Keratinocyte (primary cell): ENCODE data around the gene EDDM13. TPM values are rescaled to one million over a fixed set of nuclear protein-coding genes. Genes with fewer than 3 reads are reported as not detected.

Experiments
- DNase-seq: peaks from one replicate; pipeline ENCODE4 v3.0.0-alpha.2; 2011; ENCODE audit warnings: low read depth, missing footprints, low spot score
- FAIRE-seq: peaks from 2 replicates; lab custom pipeline; 2011; peaks lifted over from hg19 to GRCh38; lab: Jason Lieb, UNC
- H2AFZ ChIP-seq: 2 replicates; pipeline ENCODE4 v1.6.0; 2012; ENCODE audit warnings: low read length, control low read depth, inconsistent platforms; ENCODE audit not compliant: control insufficient read depth
- H3K27ac ChIP-seq: 2 replicates; pipeline ENCODE4 v1.5.1; 2011; ENCODE audit warnings: low read length; ENCODE audit not compliant: control insufficient read depth, insufficient read depth
- H3K27me3 ChIP-seq: 3 replicates; pipeline ENCODE4 v1.6.0; 2011; ENCODE audit warnings: low read length; ENCODE audit not compliant: control insufficient read depth, insufficient read depth; ENCODE audit errors: extremely low read depth
- H3K36me3 ChIP-seq, 2 experiments: 2 replicates in 1 of 2; 3 replicates in 1 of 2; pipeline ENCODE4 v1.5.1; 2011; ENCODE audit warnings: low read length in 2 of 2, mild to moderate bottlenecking in 1 of 2; ENCODE audit not compliant: control insufficient read depth in 2 of 2, insufficient read depth in 2 of 2; ENCODE audit errors: extremely low read depth in 1 of 2
- H3K4me1 ChIP-seq: 3 replicates; pipeline ENCODE4 v1.5.1; 2011; ENCODE audit warnings: low read length; ENCODE audit not compliant: control insufficient read depth, insufficient read depth; ENCODE audit errors: extremely low read depth
- H3K4me2 ChIP-seq: 3 replicates; pipeline ENCODE4 v1.6.0; 2011; ENCODE audit warnings: low read depth, low read length; ENCODE audit not compliant: control insufficient read depth, insufficient read depth; ENCODE audit errors: extremely low read depth
- H3K4me3 ChIP-seq, 3 experiments: fragments of 200-600 bp in 1 of 3; sonication (generic) in 1 of 3; 2 replicates in 2 of 3; 3 replicates in 1 of 3; pipeline ENCODE4 v1.5.1; 2011 to 2016; ENCODE audit warnings: low read length in 3 of 3, mild to moderate bottlenecking in 3 of 3, control low read depth in 2 of 3, inconsistent platforms in 1 of 3, low read depth in 1 of 3, mixed read lengths in 1 of 3, mixed run types in 1 of 3, moderate library complexity in 1 of 3; ENCODE audit not compliant: control insufficient read depth in 2 of 3, insufficient read depth in 2 of 3; ENCODE audit errors: extremely low read depth in 1 of 3
- H3K79me2 ChIP-seq: 2 replicates; pipeline ENCODE4 v1.6.0; 2012; ENCODE audit warnings: low read length; ENCODE audit not compliant: control insufficient read depth, insufficient read depth
- H3K9ac ChIP-seq: 3 replicates; pipeline ENCODE4 v1.6.0; 2011; ENCODE audit warnings: low read length; ENCODE audit not compliant: control insufficient read depth, insufficient read depth; ENCODE audit errors: extremely low read depth
- H3K9me1 ChIP-seq: 3 replicates; pipeline ENCODE4 v1.6.0; 2011; ENCODE audit warnings: low read length; ENCODE audit not compliant: control insufficient read depth, insufficient read depth; ENCODE audit errors: extremely low read depth
- H3K9me3 ChIP-seq: 2 replicates; pipeline ENCODE4 v1.5.1; 2012; ENCODE audit warnings: low read depth, low read length; ENCODE audit not compliant: control insufficient read depth
- H4K20me1 ChIP-seq: 3 replicates; pipeline ENCODE4 v1.6.0; 2011; ENCODE audit warnings: low read length; ENCODE audit not compliant: control insufficient read depth, insufficient read depth; ENCODE audit errors: extremely low read depth
- EZH2 ChIP-seq: IDR thresholded peaks from one replicate; pipeline ENCODE4 v1.6.1; 2012; ENCODE audit warnings: inconsistent platforms, mild to moderate bottlenecking, low read length, moderate library complexity
- dilution Hi-C: fragments of 300-500 bp; cut with MboI; formaldehyde crosslinking; loops from one replicate; pipeline ENCODE4 v1.7.0; 2020; ENCODE audit warnings: low sequenced_read_pairs; ENCODE audit not compliant: extremely low pct_ligation_motif_present
- polyA plus RNA-seq, 5 experiments: library from polyadenylated mRNA; depleted of rRNA in 3 of 5; stranded (reverse) in 3 of 5; stranded (forward) in 1 of 5; unstranded in 1 of 5; fragments of >200 nt; gene quantifications; 1 replicate in 1 of 5; 2 replicates in 3 of 5; 3 replicates in 1 of 5; pipeline versions ENCODE4 v1.2.1 to v1.2.3, GENCODE V29; 2011 to 2012; ENCODE audit warnings: missing spikeins in 2 of 5, low read depth in 1 of 5, low replicate concordance in 1 of 5
- TF ChIP-seq, protein P1 (sequence below), 3 experiments: IDR thresholded peaks in 1 of 3; conservative IDR thresholded peaks in 1 of 3; optimal IDR thresholded peaks in 1 of 3; 2 replicates in 2 of 3; 3 replicates in 1 of 3; pipeline versions ENCODE3 to v1.5.1; 2011; ENCODE audit warnings: low read length in 3 of 3, mild to moderate bottlenecking in 3 of 3, moderate library complexity in 2 of 3, control low read depth in 1 of 3, inconsistent platforms in 1 of 3; ENCODE audit not compliant: insufficient read depth in 2 of 3; ENCODE audit errors: extremely low read depth in 1 of 3

The EDDM13 gene
- polyA plus RNA-seq, 1 donor (not counting 4 experiments of a cell fraction or from before 2014, with no cell fraction given) = 6.1 TPM

DNA sequence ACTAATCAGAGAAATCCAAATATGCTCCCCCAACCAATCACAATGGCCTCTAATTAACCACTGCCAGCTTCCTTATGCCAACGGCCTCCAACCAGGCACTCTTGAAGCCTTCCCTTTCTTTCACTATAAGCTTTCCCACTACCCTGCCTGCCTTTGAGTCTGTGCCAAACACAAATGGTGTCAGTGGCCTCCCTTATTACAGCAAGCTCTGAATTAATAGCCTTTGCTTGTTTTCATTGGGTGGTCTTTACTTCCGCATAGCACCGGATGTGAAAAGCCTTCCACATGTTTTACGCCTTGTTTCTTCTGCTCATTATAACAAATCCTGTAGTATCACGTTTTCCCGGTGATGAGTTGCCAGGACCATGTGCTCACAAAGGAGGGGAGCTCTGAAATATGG lies 1.4 kb upstream of the EDDM13 start:
- dilution Hi-C loops = no loop called here
- no peak for TF ChIP-seq EZH2
- TF ChIP-seq, protein P1, sequence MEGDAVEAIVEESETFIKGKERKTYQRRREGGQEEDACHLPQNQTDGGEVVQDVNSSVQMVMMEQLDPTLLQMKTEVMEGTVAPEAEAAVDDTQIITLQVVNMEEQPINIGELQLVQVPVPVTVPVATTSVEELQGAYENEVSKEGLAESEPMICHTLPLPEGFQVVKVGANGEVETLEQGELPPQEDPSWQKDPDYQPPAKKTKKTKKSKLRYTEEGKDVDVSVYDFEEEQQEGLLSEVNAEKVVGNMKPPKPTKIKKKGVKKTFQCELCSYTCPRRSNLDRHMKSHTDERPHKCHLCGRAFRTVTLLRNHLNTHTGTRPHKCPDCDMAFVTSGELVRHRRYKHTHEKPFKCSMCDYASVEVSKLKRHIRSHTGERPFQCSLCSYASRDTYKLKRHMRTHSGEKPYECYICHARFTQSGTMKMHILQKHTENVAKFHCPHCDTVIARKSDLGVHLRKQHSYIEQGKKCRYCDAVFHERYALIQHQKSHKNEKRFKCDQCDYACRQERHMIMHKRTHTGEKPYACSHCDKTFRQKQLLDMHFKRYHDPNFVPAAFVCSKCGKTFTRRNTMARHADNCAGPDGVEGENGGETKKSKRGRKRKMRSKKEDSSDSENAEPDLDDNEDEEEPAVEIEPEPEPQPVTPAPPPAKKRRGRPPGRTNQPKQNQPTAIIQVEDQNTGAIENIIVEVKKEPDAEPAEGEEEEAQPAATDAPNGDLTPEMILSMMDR (optimal IDR thresholded peaks at IDR 0.05 in 1 of 3, IDR thresholded peaks at IDR 0.05 in 1 of 3, conservative IDR thresholded peaks at IDR 0.05 in 1 of 3; ENCODE audit: extremely low read depth in 1 of 3, insufficient read depth in 2 of 3, low read length in 3 of 3) = no peak

DNA sequence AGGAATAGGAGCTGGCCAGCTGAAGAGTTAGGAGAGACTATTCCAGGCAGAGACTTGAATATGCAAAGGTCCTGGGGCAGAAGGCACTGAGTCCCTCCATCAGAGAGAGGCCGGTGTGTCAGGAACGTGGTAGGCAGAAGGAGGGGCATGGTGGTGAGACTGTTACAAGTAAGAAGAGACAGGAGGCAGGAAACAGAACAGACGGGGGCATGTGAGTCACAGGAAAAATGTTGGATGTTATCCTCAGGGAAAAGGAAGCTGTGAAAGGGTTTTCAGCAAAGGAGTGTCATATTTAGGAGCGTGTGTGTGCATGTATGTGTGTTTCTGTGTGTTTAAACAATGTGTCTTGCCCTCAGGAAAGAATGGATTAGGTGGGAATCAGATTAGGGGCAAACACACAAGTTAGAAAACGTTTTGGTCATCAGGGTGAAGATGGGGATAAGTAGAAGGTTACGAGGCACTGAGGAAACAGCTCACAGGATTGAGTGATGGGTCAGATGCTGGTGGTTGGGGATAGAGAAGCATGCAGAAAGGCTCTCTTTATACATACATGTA lies 1.1 kb downstream of the EDDM13 start:
- H4K20me1 ChIP-seq = no peaks in the 10 kb centered on the region
- DNase-seq (no peak), FAIRE-seq (peak; percentile 78)
- H2AFZ ChIP-seq = peak overlapping the region; percentile 50
- no peaks in the 10 kb centered on the region for H3K27me3 ChIP-seq
- H3K9ac ChIP-seq = no peak overlapping the region
- H3K4me3 ChIP-seq = no peak overlapping the region
- H3K79me2 ChIP-seq = no peaks in the 10 kb centered on the region
- H3K9me1 ChIP-seq = no peaks in the 10 kb centered on the region
- no peak overlapping the region for H3K4me2 ChIP-seq
- dilution Hi-C loops = no loop called here
- H3K4me1 ChIP-seq = peaks cover 7% of the 10 kb centered on the region
- no peak for TF ChIP-seq EZH2
- TF ChIP-seq, protein P1 (optimal IDR thresholded peaks at IDR 0.05 in 1 of 3, IDR thresholded peaks at IDR 0.05 in 1 of 3, conservative IDR thresholded peaks at IDR 0.05 in 1 of 3; ENCODE audit: extremely low read depth in 1 of 3, insufficient read depth in 2 of 3, low read length in 3 of 3) = peak in 1 of 3 experiments; percentile 3
- no peak overlapping the region for H3K27ac ChIP-seq
- no peaks in the 10 kb centered on the region for H3K36me3 ChIP-seq
- no peaks in the 10 kb centered on the region for H3K9me3 ChIP-seq

More for the DNA sequence above, 1.4 kb upstream of the EDDM13 start:
- DNase-seq (no peak), FAIRE-seq (no peak)
- Histone ChIP-seq H3K79me2 (no peaks in the 10 kb centered on the region), H3K9me3 (no peaks in the 10 kb centered on the region), H3K27me3 (no peaks in the 10 kb centered on the region), H3K4me3 (no peak overlapping the region), H3K36me3 (no peaks in the 10 kb centered on the region), H3K27ac (no peak overlapping the region), H4K20me1 (no peaks in the 10 kb centered on the region), H3K4me1 (peaks cover 7% of the 10 kb centered on the region), H3K4me2 (no peak overlapping the region), H3K9ac (no peak overlapping the region), H3K9me1 (no peaks in the 10 kb centered on the region), H2AFZ (no peak overlapping the region)
